Gastroesophageal sphincter (tissue), 4 donors: ENCODE measurements around the gene COA8. TPM values are rescaled to one million over a fixed set of nuclear protein-coding genes. Genes with fewer than 3 reads are reported as not detected.

ENCODE experiments used
- ATAC-seq: fragments of 150-250 bp; one replicate; pipeline ENCODE4 v1.9.1; 2016; ENCODE audit warnings: mild to moderate bottlenecking, moderate library complexity
- H3K27ac ChIP-seq, 4 donors: fragments of 200-600 bp; sonication (generic) in 3 of 4; 1 replicate in 3 of 4; 2 replicates in 1 of 4; pipeline ENCODE4 v1.5.1; 2016 to 2019
- H3K27me3 ChIP-seq: fragments of 200-600 bp; sonication (generic); one replicate; pipeline ENCODE4 v1.5.1; 2019
- H3K36me3 ChIP-seq, 2 donors: fragments of 200-600 bp; sonication (generic); one replicate each; pipeline ENCODE4 v1.5.1; 2019; ENCODE audit warnings: control low read depth in 1 of 2
- H3K4me1 ChIP-seq, 3 donors: fragments of 200-600 bp; sonication (generic); 1 replicate in 2 of 3; 2 replicates in 1 of 3; pipeline ENCODE4 v1.5.1; 2016 to 2019; ENCODE audit warnings: control low read depth in 2 of 3
- H3K4me3 ChIP-seq, 2 donors: fragments of 200-600 bp; sonication (generic); one replicate each; pipeline ENCODE4 v1.5.1; 2019; ENCODE audit warnings: mild to moderate bottlenecking in 1 of 2, moderate library complexity in 1 of 2
- H3K9me3 ChIP-seq, 3 donors: fragments of 200-600 bp; sonication (generic); one replicate each; pipeline ENCODE4 v1.5.1; 2017 to 2019; ENCODE audit warnings: control low read depth in 2 of 3
- CTCF ChIP-seq, 4 experiments: fragments of 200-600 bp in 2 of 4; fragments of 450-650 bp in 2 of 4; sonication (generic) in 1 of 4; IDR thresholded peaks; one replicate each; pipeline ENCODE4 v1.5.1; 2017 to 2019; ENCODE audit warnings: antibody characterized with exemption in 4 of 4, mild to moderate bottlenecking in 2 of 4, moderate library complexity in 2 of 4
- EP300 ChIP-seq: sonication (generic); formaldehyde crosslinking; IDR thresholded peaks from one replicate; pipeline ENCODE4 v1.6.1; 2017; ENCODE audit warnings: antibody characterized with exemption, mild to moderate bottlenecking
- POLR2A ChIP-seq, 2 donors: fragments of 450-650 bp; IDR thresholded peaks; one replicate each; pipeline ENCODE4 v1.6.1; 2017; ENCODE audit warnings: antibody characterized with exemption in 2 of 2, mild to moderate bottlenecking in 2 of 2, moderate library complexity in 1 of 2
- POLR2AphosphoS5 ChIP-seq: sonication (generic); formaldehyde crosslinking; IDR thresholded peaks from one replicate; pipeline ENCODE4 v1.6.1; 2017; ENCODE audit warnings: antibody characterized with exemption
- WGBS, 2 donors: methylation state at CpG; one replicate each; pipeline ENCODE4 v1.1.5; 2018; ENCODE audit warnings: low coverage in 1 of 2; 5-methylcytosine and 5-hydroxymethylcytosine counted together
- total RNA-seq, 4 donors: library from RNA; depleted of rRNA; stranded (reverse); fragments of >200 nt; gene quantifications; one replicate each; pipeline ENCODE4 v1.1.0, GENCODE V29; 2016

Gene COA8
- total RNA-seq, 4 donors from 2014 or later, result 25.8 to 41.4 (median 28.4) TPM

- no peak for TF ChIP-seq POLR2AphosphoS5
- WGBS, 2 donors, result 66 to 80% methylated on average over 3 to 9 of the region's 9 CpGs
- ATAC-seq, result no peak
- Histone ChIP-seq H3K9me3 (no peaks in the 10 kb centered on the region), H3K27ac (peak overlapping the region in 3 of 4 donors; percentile 1 to 96 (median 92)), H3K4me1 (peaks cover 9 to 85% (median 45%) of the 10 kb centered on the region in 3 donors), H3K4me3 (no peak overlapping the region), H3K27me3 (no peaks in the 10 kb centered on the region), H3K36me3 (peaks cover 0 to 17% of the 10 kb centered on the region in 2 donors)
These were observed 3.0 kb upstream of the COA8 start for GRCh38 chr14:103559766-103560165.

- ATAC-seq, result no peak
- Histone ChIP-seq H3K27ac (peak overlapping the region; percentile 89 to 99 (median 95)), H3K9me3 (no peaks in the 10 kb centered on the region), H3K4me1 (peaks cover 9 to 87% (median 46%) of the 10 kb centered on the region in 3 donors), H3K4me3 (peak overlapping the region in 1 of 2 donors; percentile 62), H3K36me3 (peaks cover 0 to 16% of the 10 kb centered on the region in 2 donors), H3K27me3 (no peaks in the 10 kb centered on the region)
- 66 to 72% methylated on average over 6 to 8 of the region's 8 CpGs for WGBS, 2 donors
- TF ChIP-seq EP300 (no peak), POLR2AphosphoS5 (no peak), CTCF (IDR thresholded peaks at IDR 0.05) (no peak), POLR2A (IDR thresholded peaks at IDR 0.05) (no peak)
These were observed 2.1 kb upstream of the COA8 start for GRCh38 chr14:103560691-103561090.

- 3 to 4% methylated on average over 16 of the region's 36 CpGs for WGBS, 2 donors
- peak; percentile 18 for ATAC-seq
- H3K4me1 ChIP-seq, result peaks cover 9 to 87% (median 46%) of the 10 kb centered on the region in 3 donors
These were observed 1.2 kb upstream of the COA8 start for GRCh38 chr14:103561381-103562178.

GRCh38 chr14:103562179-103562428, 656 bp upstream of the COA8 start:
- WGBS, 2 donors, result no CpG with 5 or more reads among the region's 25 CpGs
- H3K9me3 ChIP-seq, result no peaks in the 10 kb centered on the region
- H3K27ac ChIP-seq, result peak overlapping the region; percentile 89 to 99 (median 95)
- peak; percentile 59 for ATAC-seq
- no peaks in the 10 kb centered on the region for H3K27me3 ChIP-seq
- H3K4me3 ChIP-seq, result peak overlapping the region; percentile 62 to 76
- peaks cover 9 to 87% (median 44%) of the 10 kb centered on the region in 3 donors for H3K4me1 ChIP-seq
- peaks cover 0 to 16% of the 10 kb centered on the region in 2 donors for H3K36me3 ChIP-seq
- TF ChIP-seq CTCF (IDR thresholded peaks at IDR 0.05) (no peak), EP300 (no peak), POLR2AphosphoS5 (no peak), POLR2A (IDR thresholded peaks at IDR 0.05) (no peak)

More at GRCh38 chr14:103561381-103562178, 1.2 kb upstream of the COA8 start:
- no peaks in the 10 kb centered on the region for H3K27me3 ChIP-seq
- peak overlapping the region; percentile 62 to 76 for H3K4me3 ChIP-seq
- peak overlapping the region; percentile 89 to 99 (median 95) for H3K27ac ChIP-seq
- no peaks in the 10 kb centered on the region for H3K9me3 ChIP-seq
- peaks cover 0 to 16% of the 10 kb centered on the region in 2 donors for H3K36me3 ChIP-seq
- TF ChIP-seq CTCF (IDR thresholded peaks at IDR 0.05) (no peak), POLR2AphosphoS5 (no peak), EP300 (no peak), POLR2A (IDR thresholded peaks at IDR 0.05) (no peak)

- H3K36me3 ChIP-seq, result peaks cover 0 to 16% of the 10 kb centered on the region in 2 donors
- no peaks in the 10 kb centered on the region for H3K9me3 ChIP-seq
- ATAC-seq, result no peak
- H3K27ac ChIP-seq, result peak overlapping the region; percentile 89 to 99 (median 95)
- TF ChIP-seq EP300 (no peak), POLR2A (IDR thresholded peaks at IDR 0.05) (no peak), POLR2AphosphoS5 (no peak), CTCF (IDR thresholded peaks at IDR 0.05) (no peak)
- WGBS, 2 donors, result 0 to 2% methylated on average over 9 to 16 of the region's 22 CpGs
- H3K27me3 ChIP-seq, result no peaks in the 10 kb centered on the region
- H3K4me1 ChIP-seq, result peaks cover 9 to 87% (median 35%) of the 10 kb centered on the region in 3 donors
- H3K4me3 ChIP-seq, result peak overlapping the region; percentile 62 to 76
These were observed 463 bp downstream of the COA8 start for GRCh38 chr14:103563226-103563620.
